NCI-H2196 (cell line): ENCODE measurements around the gene LRMDA.
"Not testable (repeated sequence)": the region's sequence is repeated elsewhere in the genome, so short reads cannot be mapped to it uniquely, and the experiment has no call there.

Experiments used
- DNase-seq: peaks from one replicate; lab custom pipeline; 2025; ENCODE audit not compliant: unreplicated experiment; lab: John Stamatoyannopoulos, UW

The LRMDA gene

DNA sequence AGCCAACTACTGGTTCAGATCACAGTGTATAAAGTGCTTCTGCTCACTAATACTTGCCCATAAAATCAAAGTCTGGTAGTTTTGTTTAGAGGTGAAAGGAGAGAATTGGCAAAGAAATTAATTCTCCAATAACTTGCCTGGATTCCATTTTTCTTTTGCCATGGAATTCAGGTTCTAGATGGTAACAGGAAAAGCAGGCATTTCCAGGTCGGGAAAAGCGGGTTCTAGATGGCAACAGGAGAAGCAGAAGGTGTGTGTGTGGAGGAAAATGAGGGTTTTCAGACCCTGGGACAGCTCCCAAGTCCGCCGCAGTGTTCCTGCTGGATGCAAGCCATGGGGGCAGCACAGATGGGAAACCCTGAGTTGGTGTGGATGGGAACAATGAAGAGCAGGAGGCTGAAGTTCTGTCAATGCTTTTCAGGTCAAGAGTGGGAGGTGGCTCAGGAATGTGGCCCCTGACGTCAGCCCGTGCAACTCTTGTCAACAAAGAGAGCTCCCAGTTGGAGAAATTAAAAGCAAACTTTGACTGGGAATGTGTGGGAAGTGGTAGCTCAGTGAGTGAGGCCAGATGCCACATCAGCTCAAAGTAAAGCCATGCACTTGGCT, 696.7 kb downstream of the LRMDA start:
- no peak for DNase-seq

DNA sequence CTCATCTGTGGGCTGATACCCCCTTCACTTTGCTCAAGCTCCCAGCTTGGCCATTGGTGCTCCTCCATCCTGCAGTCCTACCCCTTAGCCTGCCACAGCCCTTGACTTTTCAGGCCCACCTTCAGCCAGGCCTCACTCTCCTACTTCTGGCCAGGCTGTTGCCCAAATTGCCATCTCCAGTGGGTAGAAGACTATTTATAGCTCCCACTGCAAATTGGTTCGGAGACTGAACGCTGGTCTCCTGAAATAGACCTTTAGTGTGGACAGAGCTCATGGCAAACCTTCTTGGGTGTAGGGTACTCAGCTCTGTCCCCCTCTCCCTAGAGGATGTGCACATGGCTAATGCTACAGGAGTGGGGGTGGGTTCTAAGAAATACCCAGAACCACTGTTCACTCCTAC, 697.8 kb downstream of the LRMDA start:
- DNase-seq = no peak

DNA sequence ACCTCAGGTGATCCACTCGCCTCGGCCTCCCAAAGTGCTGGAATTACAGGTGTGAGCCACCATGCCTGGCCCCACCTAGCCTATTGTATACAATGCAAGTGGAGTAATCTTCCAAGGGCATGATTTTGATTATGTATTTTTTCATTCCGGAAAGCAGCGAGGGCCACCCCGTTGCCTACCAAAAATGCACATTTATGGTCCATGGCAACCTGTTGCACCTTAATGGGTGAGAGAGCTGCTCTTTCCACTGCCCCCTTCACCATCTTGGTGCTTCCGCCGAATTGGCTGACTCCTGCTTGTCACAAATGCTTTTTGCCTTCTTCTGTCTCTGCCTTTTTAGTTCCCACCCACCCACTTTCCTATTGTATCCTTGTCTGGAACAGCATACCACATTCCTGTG, 699.5 kb downstream of the LRMDA start:
- DNase-seq = no peak

DNA sequence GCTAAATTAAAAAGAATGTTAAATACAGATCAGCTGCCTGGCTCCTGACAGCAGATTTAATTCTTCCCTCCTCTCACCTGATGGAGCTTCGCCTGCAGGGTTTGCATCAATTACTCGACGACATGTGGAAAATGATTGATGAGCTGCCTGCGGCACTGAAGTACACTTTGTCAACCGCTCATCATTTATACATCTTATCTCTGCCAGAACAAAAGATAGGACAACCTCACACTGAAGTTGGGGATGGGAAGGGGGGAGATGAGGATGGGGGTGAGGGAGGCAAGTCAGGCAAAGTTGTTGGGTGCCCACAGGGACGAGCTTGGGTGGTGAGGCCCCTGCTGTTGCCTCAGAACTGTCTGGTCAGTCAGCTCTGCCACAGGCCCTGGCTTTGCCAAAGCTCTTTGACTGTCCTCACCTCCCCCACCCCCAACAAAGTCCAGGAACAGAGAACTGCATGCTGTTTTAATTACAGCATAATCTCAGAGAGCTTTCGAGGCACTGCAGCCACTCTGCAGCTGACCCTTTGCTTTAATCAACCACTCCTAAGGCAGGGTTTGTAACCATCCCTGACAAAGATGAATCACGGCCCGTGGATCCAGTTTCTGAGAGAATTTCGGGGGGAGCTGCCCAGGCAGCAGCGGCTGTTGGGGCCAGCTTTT, 702.3 kb downstream of the LRMDA start:
- no peak for DNase-seq

DNA sequence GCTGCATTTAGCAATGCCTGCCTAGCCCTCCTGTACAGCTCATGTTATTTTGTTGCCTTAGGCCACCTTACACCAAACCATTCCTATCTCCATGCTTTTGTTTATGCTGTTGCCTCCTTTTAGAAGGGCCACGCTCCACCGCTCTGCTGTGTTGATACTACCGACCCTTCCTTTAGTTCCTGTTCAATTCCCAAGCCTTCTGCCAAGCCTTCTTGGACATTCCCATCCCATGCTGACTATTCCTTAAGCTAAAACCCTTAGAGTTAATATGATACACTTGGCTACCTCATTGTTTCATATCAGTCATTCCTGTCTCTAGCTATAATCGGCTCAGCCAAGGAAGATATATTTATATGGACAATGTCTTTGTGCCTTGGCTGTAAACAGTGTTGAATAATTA, 705.5 kb downstream of the LRMDA start:
- DNase-seq = no peak

DNA sequence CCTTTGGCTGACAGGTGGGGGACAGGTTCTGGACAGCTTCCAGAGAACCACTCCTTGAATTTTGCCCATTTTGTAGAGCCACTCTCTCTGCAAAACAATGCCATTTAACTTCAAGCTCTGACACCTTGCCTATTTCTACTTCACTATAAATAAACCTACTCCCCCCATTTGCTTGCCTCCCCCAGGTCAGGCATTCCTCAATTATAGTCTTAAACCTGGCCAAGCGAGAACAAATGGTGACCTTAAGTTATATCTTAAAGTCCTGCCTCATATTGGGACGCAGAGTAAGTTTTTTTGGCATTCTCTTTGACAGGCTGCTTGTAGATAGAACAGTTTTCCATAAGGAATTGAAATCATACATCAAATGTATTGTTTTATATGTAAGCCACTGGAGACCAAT, 706.9 kb downstream of the LRMDA start:
- DNase-seq = no peak

DNA sequence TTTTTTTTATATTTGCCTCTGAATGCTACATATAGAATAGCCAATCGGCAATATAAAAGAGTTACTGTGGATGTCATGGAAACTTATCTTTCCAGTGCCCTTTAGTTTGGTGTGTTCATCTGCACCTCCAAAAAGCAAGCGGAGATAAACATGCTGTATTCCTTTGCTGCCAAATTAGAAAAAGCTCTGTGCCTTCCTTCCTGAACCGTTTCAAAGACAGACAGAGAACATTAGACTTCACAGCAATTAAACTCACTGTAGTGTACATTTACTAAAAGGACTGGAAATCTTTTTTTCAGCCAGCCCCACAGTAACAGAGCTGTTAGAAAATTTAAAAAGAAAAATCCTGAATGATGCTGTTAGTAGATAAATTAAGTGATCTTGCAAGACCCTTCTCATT, 707.5 kb downstream of the LRMDA start:
- DNase-seq = no peak

DNA sequence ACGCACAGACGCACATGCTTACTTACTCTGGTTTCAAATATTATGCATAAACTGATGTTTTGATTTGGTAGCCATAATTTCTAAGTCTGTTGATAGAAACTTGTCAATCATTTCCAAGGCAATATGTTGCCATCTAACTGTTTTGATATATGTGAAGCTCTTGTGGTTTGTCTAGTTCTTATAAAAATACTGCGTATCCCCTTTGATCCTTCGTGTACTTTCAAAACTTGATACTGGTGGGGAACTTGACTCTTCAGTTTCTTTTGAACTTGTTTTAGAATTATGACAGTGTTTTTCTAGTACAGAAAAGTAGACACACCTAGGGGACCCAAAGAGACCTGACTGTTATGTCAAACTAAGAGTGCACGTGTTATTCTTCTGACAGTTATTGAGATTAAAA, 708.0 kb downstream of the LRMDA start:
- DNase-seq = no peak

DNA sequence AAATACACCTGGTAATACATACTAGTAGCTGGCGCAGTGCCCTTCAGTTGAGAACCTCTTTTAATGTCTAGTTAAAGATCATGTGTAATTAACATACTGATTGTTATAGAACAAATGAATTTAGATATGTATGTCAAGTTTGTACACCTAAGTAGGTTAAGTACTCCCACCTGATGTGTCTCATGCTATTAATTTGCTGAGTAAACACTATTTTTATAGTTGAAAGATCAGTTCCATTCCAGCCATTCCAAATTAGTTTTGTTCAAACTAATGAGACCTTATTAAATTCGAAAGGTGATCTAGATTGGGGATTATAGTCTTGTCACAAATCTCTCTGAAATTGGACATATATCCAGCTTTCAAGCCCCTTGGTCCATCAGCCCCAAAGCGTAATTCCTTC, 710.0 kb downstream of the LRMDA start:
- DNase-seq = no peak

DNA sequence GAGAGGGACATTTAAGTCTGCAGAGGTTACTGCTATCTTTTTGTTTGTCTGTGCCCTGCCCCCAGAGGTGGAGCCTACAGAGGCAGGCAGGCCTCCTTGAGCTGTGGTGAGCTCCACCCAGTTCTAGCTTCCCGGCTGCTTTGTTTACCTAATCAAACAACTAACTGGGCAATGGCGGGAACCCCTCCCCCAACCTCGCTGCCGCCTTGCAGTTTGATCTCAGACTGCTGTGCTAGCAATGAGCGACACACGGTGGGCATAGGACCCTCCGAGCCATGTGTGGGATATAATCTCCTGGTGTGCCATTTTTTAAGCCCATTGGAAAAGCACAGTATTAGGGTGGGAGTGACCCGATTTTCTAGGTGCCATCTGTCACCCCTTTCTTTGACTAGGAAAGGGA, 716.8 kb downstream of the LRMDA start:
- DNase-seq = not testable (repeated sequence)

DNA sequence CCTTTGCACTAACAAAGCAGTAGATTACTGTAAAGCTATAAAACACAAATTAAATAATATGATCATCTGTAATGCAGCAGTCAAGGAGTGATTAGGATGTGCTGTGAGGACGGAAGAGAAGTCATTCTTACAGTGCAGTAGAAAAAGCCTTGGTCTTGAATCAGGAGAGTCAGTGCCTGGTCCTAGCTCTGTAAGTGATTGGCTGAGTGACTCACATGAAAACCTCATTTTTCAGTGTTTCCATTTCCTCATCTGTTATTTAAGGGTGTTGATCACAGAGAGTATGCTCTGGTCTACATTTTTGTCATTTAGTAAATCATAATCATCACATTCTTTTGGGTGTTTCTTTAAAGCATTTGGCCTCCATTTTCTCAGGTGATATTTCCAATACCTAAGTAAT, 717.8 kb downstream of the LRMDA start:
- no peak for DNase-seq

DNA sequence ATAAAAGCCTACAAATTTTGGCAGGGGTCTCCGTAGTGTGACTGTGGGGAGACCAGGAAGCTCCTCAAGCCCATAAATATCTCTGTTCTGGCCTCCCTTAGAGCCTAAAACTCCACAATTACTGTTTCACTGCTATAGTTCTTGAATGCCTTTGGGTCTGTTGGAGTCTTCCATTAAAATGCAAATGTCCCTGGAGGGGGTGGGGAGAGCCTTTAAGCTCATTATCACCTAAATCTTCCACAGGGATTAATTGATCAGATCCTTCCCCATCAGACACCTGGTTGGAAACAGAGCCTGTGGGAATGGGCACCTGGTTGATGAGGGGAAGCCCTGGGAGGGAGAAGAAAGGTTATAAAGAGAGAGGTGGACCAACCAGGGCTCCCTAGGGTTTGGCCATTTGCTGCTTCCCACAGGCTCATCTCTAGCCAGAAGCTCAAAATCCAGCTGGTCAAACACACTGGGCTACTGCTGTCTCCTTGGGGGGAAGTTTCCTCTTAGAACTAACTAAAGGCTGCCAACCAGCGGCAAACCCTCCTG, 718.2 kb downstream of the LRMDA start:
- DNase-seq = no peak

DNA sequence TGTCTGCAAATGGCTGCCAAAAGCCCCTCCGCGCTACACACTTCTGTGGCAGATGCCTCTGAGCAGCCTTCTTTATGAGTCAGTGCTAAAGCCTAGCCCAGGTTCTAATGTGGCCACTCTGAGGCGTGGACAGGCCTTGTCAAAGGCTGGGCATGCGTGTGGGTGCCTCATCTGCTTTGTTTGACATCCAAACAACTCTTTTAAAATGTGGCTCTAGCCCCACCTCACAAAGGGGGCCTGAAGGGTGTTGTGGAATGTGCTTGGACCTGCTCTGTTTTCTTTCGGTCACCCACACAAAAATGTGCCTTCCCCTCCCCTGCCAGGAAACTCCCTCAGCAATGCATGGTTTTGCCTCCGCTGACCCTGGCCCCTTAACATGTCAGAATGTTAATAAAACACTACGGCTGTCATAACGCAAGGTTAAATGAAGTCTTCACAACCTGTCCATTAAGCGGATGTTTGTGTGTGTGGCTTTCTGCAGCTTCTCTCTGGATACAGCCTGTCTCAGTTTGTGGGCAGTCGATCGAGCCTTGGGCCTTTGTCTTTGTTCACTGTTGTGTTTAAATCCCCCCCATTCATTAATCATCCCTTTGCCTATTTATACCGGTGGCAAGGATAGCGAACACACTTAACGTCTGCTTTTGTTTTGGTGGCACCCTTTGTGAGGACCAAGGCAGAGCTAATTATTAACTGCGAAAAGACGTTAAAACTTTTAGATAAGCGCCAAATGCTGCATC, 718.9 kb downstream of the LRMDA start:
- no peak for DNase-seq

DNA sequence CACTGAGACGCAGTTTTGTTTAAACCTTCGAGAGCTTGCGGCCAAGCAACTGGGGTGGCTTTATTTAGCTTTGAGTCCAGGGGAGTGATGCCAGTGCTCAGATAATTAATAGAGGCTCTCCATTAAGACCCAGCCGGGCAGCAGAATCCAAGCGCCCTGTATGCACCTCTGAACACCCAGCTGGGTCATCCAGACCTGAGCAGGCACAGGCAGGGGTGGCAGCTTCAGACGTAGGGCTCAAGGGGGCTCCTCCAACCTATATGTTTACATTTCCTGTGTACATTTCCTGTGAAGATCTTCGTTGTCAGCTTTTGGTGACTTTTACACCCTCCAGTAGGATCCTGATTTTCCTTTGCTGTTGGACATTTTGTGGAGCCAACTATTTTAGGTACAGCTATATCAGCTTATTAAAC, 719.5 kb downstream of the LRMDA start:
- DNase-seq = no peak

DNA sequence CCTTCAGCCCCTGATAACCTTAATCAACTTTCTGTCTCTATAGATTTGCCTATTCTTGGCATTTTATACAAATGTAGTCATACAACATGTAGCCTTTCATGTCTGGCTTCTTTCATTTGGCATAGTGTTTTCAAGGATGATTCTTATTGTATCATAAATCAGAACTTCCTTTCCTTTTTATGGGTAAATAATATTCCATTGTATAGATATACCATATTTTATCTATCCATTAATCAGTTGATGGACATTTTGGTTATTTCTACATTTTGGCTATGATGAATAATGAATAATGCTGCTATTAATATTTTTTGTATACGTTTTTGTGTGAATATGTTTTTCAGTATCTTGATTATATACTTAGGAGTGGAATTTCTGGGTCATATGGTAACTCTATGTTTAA, 720.8 kb downstream of the LRMDA start:
- no peak for DNase-seq

DNA sequence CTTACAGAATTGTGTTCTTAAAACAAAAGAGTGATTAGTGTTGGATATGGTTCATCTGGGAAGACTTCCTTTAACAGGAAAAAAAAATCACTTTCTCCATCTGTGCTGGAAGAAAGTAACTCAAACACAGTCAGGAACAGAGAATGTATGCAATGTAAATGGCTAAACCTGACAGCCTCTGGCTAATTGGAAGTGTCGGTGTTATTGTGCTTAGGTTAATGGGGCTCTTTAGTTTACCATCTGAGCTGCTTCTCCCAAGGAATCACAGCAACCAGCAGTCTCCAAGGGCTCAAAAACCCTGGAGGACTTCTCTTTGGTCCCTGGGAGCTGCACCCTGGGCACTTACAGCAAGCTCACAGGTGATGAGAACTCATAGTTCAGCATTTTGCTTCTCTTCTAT, 724.5 kb downstream of the LRMDA start:
- no peak for DNase-seq

DNA sequence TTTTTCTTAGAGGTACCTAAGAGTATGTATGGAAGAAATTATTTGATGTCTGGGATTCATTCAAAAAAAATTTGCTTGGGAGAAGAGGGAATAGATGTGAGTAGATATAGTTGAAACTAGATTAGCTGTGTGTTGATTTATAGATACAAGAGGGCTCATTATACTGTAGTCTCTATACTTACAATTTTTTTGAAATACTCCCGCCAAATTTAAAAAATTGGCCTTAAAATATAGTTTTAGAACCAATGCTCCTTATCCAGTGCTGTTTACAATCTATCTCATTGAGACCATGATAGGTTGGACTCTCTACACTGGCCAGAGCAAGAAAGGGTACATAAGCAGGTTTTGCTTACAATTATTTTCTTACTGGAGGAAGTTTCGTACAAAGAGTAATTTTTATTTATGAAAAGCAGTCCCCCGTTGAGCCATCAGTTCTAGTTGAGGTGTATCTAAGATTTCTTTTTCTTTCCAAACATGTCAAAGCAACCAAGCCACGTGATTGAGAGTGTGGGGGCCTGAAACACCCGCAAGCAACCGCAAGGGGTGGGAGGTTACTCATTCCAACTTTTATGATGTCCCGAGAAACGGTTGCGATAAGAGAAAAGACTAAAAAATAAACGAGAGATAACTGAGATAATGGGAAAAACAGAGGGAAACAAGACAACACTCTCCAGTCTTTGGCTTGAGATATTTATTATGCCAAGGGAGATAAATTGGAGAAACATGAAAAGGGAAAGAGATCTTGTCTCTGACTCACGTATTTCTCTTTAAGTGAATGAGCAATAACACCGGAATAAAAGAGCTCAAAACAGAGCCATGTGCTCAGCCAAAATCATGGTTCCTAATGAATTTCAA, 729.2 kb downstream of the LRMDA start:
- no peak for DNase-seq

DNA sequence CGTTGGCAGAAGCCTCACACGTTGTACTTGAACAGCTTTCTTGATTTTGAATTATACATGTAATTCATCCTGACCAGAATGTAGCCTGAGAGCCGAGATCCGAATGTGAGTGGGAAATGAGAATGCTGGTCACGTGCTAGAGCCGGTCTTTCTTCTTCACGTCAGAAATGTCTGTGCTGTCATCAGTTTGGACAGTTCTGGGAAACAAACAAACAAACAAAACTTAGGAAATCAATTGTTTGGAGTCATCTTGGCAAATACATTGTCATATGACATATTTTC, 729.8 kb downstream of the LRMDA start:
- DNase-seq = no peak

DNA sequence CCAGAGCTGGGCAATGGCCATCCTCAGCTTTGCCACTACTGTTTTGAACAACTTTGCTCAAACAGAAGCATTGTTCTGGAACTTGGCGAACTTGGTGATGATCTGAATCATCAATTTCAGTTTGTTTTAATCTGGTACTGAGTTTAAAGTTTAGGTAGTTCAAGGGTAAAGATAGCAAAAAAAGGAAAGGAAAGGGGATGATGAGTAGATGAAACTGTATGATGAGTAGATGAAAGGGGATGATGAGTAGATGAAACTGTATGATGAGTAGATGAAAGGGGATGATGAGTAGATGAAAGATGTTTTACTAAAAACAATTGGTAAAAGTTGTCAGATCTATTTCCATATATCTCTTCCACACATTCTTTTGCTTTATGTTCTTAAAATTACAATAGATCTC, 737.0 kb downstream of the LRMDA start:
- no peak for DNase-seq

DNA sequence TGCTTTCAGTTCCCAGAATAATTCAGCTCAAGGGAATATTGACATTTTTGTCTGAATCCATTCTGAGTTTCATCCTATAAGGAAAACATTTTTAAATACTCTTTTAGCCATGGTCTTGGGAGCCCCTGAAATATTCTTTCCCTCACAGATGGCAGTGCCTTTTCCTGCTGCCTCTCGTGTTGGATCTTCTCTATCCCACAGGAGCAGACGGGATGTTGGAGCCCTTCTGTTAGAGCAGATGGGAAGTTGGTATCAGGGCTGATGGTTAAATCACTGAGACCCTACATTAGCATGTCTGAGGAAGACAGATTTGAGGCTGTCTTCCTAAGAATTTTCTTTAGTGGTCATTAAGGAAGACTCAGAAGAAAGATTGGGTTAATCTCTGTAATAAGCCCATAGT, 737.8 kb downstream of the LRMDA start:
- DNase-seq = no peak

DNA sequence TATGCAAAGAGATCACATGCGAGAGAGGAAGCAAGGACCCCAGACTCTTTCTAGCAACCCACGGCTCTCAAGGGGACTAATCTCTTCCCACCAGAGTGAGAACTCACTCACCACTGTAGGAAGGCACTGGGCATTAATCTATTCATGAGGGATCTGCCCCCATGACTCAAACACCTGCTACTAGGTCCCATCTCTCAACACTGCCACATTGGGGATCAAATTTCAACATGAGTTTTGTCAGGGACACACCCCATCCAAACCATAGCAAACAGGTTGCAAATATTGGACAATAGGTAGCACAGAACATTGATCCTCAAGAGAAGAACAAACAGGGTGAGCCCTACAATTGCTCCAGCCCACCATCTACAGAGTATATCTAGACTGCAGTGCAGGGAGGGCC, 740.6 kb downstream of the LRMDA start:
- no peak for DNase-seq
